K562 (cell line): ENCODE measurements around the gene POT1.
"Not testable (repeated sequence)": the region's sequence is repeated elsewhere in the genome, so short reads cannot be mapped to it uniquely, and the experiment has no call there.

Experiments
- FOXJ3 ChIP-seq: sonication (generic); formaldehyde crosslinking; IDR thresholded peaks from 2 replicates; pipeline ENCODE4 v1.4.0; 2020; ENCODE audit warnings: mild to moderate bottlenecking, missing genetic modification reagents
- NFATC3 ChIP-seq: fragments of 450-650 bp; IDR thresholded peaks from 2 replicates; pipeline ENCODE4 v1.6.1; 2017; ENCODE audit warnings: mild to moderate bottlenecking
- ZNF644 ChIP-seq: fragments of 200-800 bp; sonication (Bioruptor generic); IDR thresholded peaks from 2 replicates; pipeline ENCODE4 v1.6.1; 2016; ENCODE audit warnings: low read depth, missing genetic modification characterization, missing compliant biosample characterization
- TF ChIP-seq, protein P1 (sequence below): IDR thresholded peaks from 2 replicates; pipeline ENCODE4 v1.6.1; 2016; ENCODE audit warnings: missing genetic modification characterization, missing compliant biosample characterization
- TF ChIP-seq, protein P2 (sequence below), 2 experiments: IDR thresholded peaks; 2 replicates each; pipeline ENCODE4 v1.6.1; 2012; ENCODE audit warnings: improper control_type of control experiment in 2 of 2, low read depth in 2 of 2, low read length in 2 of 2, borderline replicate concordance in 1 of 2

- TF ChIP-seq ZNF644 (tag); NFATC3; FOXJ3: not testable (repeated sequence)
- TF ChIP-seq, protein P1, sequence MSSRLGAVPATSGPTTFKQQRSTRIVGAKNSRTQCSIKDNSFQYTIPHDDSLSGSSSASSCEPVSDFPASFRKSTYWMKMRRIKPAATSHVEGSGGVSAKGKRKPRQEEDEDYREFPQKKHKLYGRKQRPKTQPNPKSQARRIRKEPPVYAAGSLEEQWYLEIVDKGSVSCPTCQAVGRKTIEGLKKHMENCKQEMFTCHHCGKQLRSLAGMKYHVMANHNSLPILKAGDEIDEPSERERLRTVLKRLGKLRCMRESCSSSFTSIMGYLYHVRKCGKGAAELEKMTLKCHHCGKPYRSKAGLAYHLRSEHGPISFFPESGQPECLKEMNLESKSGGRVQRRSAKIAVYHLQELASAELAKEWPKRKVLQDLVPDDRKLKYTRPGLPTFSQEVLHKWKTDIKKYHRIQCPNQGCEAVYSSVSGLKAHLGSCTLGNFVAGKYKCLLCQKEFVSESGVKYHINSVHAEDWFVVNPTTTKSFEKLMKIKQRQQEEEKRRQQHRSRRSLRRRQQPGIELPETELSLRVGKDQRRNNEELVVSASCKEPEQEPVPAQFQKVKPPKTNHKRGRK (tag), result not testable (repeated sequence)
- TF ChIP-seq, protein P2, sequence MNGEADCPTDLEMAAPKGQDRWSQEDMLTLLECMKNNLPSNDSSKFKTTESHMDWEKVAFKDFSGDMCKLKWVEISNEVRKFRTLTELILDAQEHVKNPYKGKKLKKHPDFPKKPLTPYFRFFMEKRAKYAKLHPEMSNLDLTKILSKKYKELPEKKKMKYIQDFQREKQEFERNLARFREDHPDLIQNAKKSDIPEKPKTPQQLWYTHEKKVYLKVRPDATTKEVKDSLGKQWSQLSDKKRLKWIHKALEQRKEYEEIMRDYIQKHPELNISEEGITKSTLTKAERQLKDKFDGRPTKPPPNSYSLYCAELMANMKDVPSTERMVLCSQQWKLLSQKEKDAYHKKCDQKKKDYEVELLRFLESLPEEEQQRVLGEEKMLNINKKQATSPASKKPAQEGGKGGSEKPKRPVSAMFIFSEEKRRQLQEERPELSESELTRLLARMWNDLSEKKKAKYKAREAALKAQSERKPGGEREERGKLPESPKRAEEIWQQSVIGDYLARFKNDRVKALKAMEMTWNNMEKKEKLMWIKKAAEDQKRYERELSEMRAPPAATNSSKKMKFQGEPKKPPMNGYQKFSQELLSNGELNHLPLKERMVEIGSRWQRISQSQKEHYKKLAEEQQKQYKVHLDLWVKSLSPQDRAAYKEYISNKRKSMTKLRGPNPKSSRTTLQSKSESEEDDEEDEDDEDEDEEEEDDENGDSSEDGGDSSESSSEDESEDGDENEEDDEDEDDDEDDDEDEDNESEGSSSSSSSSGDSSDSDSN (IDR thresholded peaks at IDR 0.05; ENCODE audit: borderline replicate concordance in 1 of 2, low read depth in 2 of 2, low read length in 2 of 2), result not testable (repeated sequence)
Measured at GRCh38 chr7:124975131-124975530, 45.5 kb upstream of the POT1 start.
